ENCODE data around the gene ZNF891. TPM values are rescaled to one million over a fixed set of nuclear protein-coding genes. Genes with fewer than 3 reads are reported as not detected.

Gene ZNF891
- total RNA-seq (2014; rRNA removed; shearing (Covaris generic)) = 0.55 and 0.96 TPM in 2 replicates

- DNase-seq = peak; percentile 92
- H3K4me3 ChIP-seq (ENCODE audit: insufficient read depth, low read depth, low read length) = peak within 1 kb of the TSS; percentile 82
- H3K27me3 ChIP-seq (ENCODE audit: control insufficient read depth, insufficient read depth, low read length) = no peaks in the 10 kb centered on the region
- peaks cover 3% of the 10 kb centered on the region for H3K36me3 ChIP-seq (replicated peaks; ENCODE audit: control insufficient read depth, insufficient read depth, low read length)
Measured at GRCh38 chr12:133130038-133130807, at the start of gene ZNF891, which contains the start of gene ZNF10. Gene ZNF891, minus strand, starts transcription at chr12:133130274. Its CDS starts 8,356 bp downstream, at chr12:133121918. Gene ZNF10, plus strand, starts transcription at chr12:133130627. Its CDS starts 13,866 bp downstream, at chr12:133144493.

- no peak for DNase-seq
- Histone ChIP-seq H3K27me3 (ENCODE audit: control insufficient read depth, insufficient read depth, low read length) (no peaks in the 10 kb centered on the region), H3K36me3 (replicated peaks; ENCODE audit: control insufficient read depth, insufficient read depth, low read length) (no peaks in the 10 kb centered on the region), H3K4me3 (ENCODE audit: insufficient read depth, low read depth, low read length) (no peak overlapping the region)
Measured at GRCh38 chr12:133174901-133175300, 44.8 kb upstream of the ZNF891 start.

GRCh38 chr12:133172491-133172890, 42.4 kb upstream of the ZNF891 start:
- DNase-seq = no peak
- H3K4me3 ChIP-seq (ENCODE audit: insufficient read depth, low read depth, low read length) = no peak overlapping the region
- no peaks in the 10 kb centered on the region for H3K27me3 ChIP-seq (ENCODE audit: control insufficient read depth, insufficient read depth, low read length)
- no peaks in the 10 kb centered on the region for H3K36me3 ChIP-seq (replicated peaks; ENCODE audit: control insufficient read depth, insufficient read depth, low read length)

- Histone ChIP-seq H3K27me3 (ENCODE audit: control insufficient read depth, insufficient read depth, low read length) (no peaks in the 10 kb centered on the region), H3K4me3 (ENCODE audit: insufficient read depth, low read depth, low read length) (no peak overlapping the region)
Measured at GRCh38 chr12:133165776-133166175, 35.7 kb upstream of the ZNF891 start.

GRCh38 chr12:133156125-133156690, 26.1 kb upstream of the ZNF891 start:
- DNase-seq = no peak
- no peak overlapping the region for H3K4me3 ChIP-seq (ENCODE audit: insufficient read depth, low read depth, low read length)
- H3K27me3 ChIP-seq (ENCODE audit: control insufficient read depth, insufficient read depth, low read length) = no peaks in the 10 kb centered on the region
- peaks cover 24% of the 10 kb centered on the region for H3K36me3 ChIP-seq (replicated peaks; ENCODE audit: control insufficient read depth, insufficient read depth, low read length)

More at GRCh38 chr12:133165776-133166175, 35.7 kb upstream of the ZNF891 start:
- no peaks in the 10 kb centered on the region for H3K36me3 ChIP-seq (replicated peaks; ENCODE audit: control insufficient read depth, insufficient read depth, low read length)
- DNase-seq = no peak

GRCh38 chr12:133145981-133146380, 15.9 kb upstream of the ZNF891 start:
- H3K36me3 ChIP-seq (replicated peaks; ENCODE audit: control insufficient read depth, insufficient read depth, low read length) = peaks cover 9% of the 10 kb centered on the region
- H3K27me3 ChIP-seq (ENCODE audit: control insufficient read depth, insufficient read depth, low read length) = no peaks in the 10 kb centered on the region
- DNase-seq = no peak
- no peak overlapping the region for H3K4me3 ChIP-seq (ENCODE audit: insufficient read depth, low read depth, low read length)

- no peak for DNase-seq
- Histone ChIP-seq H3K4me3 (ENCODE audit: insufficient read depth, low read depth, low read length) (no peak overlapping the region), H3K27me3 (ENCODE audit: control insufficient read depth, insufficient read depth, low read length) (no peaks in the 10 kb centered on the region), H3K36me3 (replicated peaks; ENCODE audit: control insufficient read depth, insufficient read depth, low read length) (peaks cover 9% of the 10 kb centered on the region)
Measured at GRCh38 chr12:133135747-133136146, 5.7 kb upstream of the ZNF891 start.

- H3K4me3 ChIP-seq (ENCODE audit: insufficient read depth, low read depth, low read length) = peak overlapping the region; percentile 82
- H3K36me3 ChIP-seq (replicated peaks; ENCODE audit: control insufficient read depth, insufficient read depth, low read length) = peaks cover 4% of the 10 kb centered on the region
- no peaks in the 10 kb centered on the region for H3K27me3 ChIP-seq (ENCODE audit: control insufficient read depth, insufficient read depth, low read length)
- DNase-seq = no peak
Measured at GRCh38 chr12:133130808-133131128, 694 bp upstream of the ZNF891 start.

- Histone ChIP-seq H3K4me3 (ENCODE audit: insufficient read depth, low read depth, low read length) (peak overlapping the region; percentile 82), H3K27me3 (ENCODE audit: control insufficient read depth, insufficient read depth, low read length) (no peaks in the 10 kb centered on the region), H3K36me3 (replicated peaks; ENCODE audit: control insufficient read depth, insufficient read depth, low read length) (0 out of 2 replicates have a peak, but pooled peaks cover 1% of the 10 kb centered on the region)
- no peak for DNase-seq
Measured at GRCh38 chr12:133129368-133130037, 571 bp downstream of the ZNF891 start.

GRCh38 chr12:133124674-133125073, 5.4 kb downstream of the ZNF891 start:
- no peak for DNase-seq
- peaks cover 10% of the 10 kb centered on the region for H3K36me3 ChIP-seq (replicated peaks; ENCODE audit: control insufficient read depth, insufficient read depth, low read length)
- H3K4me3 ChIP-seq (ENCODE audit: insufficient read depth, low read depth, low read length) = no peak overlapping the region
- no peaks in the 10 kb centered on the region for H3K27me3 ChIP-seq (ENCODE audit: control insufficient read depth, insufficient read depth, low read length)

- Histone ChIP-seq H3K4me3 (ENCODE audit: insufficient read depth, low read depth, low read length) (no peak overlapping the region), H3K27me3 (ENCODE audit: control insufficient read depth, insufficient read depth, low read length) (no peaks in the 10 kb centered on the region), H3K36me3 (replicated peaks; ENCODE audit: control insufficient read depth, insufficient read depth, low read length) (peaks cover 11% of the 10 kb centered on the region)
- DNase-seq = no peak
Measured at GRCh38 chr12:133120385-133121191, 9.5 kb downstream of the ZNF891 start.

GRCh38 chr12:133108150-133108549, 21.9 kb downstream of the ZNF891 start:
- H3K27me3 ChIP-seq (ENCODE audit: control insufficient read depth, insufficient read depth, low read length) = no peaks in the 10 kb centered on the region
- no peak overlapping the region for H3K4me3 ChIP-seq (ENCODE audit: insufficient read depth, low read depth, low read length)
- no peak for DNase-seq
- H3K36me3 ChIP-seq (replicated peaks; ENCODE audit: control insufficient read depth, insufficient read depth, low read length) = peaks cover 13% of the 10 kb centered on the region

GRCh38 chr12:133107121-133107520, 23.0 kb downstream of the ZNF891 start:
- DNase-seq = no peak
- Histone ChIP-seq H3K4me3 (ENCODE audit: insufficient read depth, low read depth, low read length) (no peak overlapping the region), H3K36me3 (replicated peaks; ENCODE audit: control insufficient read depth, insufficient read depth, low read length) (peaks cover 15% of the 10 kb centered on the region), H3K27me3 (ENCODE audit: control insufficient read depth, insufficient read depth, low read length) (no peaks in the 10 kb centered on the region)

- H3K36me3 ChIP-seq (replicated peaks; ENCODE audit: control insufficient read depth, insufficient read depth, low read length) = peaks cover 15% of the 10 kb centered on the region
- DNase-seq = no peak
- H3K4me3 ChIP-seq (ENCODE audit: insufficient read depth, low read depth, low read length) = no peak overlapping the region
- no peaks in the 10 kb centered on the region for H3K27me3 ChIP-seq (ENCODE audit: control insufficient read depth, insufficient read depth, low read length)
Measured at GRCh38 chr12:133106253-133106652, 23.8 kb downstream of the ZNF891 start.
